Measurements from ENCODE around the gene ZNF41. TPM values are rescaled to one million over a fixed set of nuclear protein-coding genes. Genes with fewer than 3 reads are reported as not detected.
A peak's percentile ranks its signal among the peaks of the same experiment; 100 is the strongest.

The ZNF41 gene
- total and polyA plus RNA-seq, 2 experiments from 2014 or later: 2.0 to 6.3 TPM

DNA sequence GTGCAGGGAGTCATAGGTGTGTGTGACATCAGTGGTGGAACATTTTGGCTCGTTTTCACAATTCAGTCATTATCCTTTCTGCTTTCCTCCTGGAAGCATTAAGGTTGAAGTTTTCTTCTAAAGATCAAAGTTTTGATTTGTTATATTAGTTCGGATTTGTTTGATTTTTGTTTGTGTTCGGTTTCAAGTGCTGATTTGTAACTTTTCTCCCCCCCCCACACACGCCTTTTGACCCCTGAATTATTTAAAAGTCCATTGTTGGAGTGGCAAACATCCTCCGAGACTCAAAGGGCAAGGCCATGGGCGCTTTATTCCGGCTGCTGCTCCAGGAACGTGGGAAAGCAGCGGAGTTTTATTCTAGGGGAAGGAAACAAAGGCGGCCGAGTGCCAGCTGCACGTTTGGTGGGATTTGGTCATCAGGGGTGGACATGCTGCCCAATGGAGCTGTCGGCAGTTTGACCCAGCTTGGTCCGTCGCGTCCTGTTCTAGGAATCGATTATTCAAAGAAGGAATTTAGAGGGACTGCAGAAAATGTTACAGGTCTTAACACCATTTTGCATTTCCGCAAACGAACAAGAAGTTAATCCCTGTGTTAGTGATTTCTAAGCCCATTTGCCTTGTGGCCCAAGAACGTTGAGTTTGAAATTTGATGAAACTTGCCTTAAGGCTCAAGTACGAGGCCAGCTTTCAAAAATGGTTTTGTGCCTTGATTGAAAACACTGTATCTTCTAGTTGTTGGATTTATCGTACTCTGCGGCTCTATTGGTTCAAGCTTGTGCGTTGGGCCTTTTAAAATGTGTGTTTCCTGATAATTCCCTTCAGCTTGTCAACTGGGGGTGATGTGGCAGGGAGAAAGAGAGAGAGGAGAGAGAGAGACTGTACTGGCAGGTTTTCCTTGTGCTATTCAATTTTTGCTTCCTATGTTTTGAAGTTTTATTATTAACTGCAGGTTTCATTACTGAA is 565 bp upstream of the ZNF41 start:
- Histone ChIP-seq H3K27ac (ENCODE audit: low read depth) (peak overlapping the region; percentile 94; the same call in 1 of the 2 replicates), H3F3A (replicated peaks; ENCODE audit: low read depth) (no peaks in the 10 kb centered on the region), H3K27me3 (ENCODE audit: insufficient read depth) (no peaks in the 10 kb centered on the region), H2AFZ (peak overlapping the region; percentile 52; the same call in 1 of the 2 replicates), H4K20me1 (replicated peaks; ENCODE audit: insufficient read depth) (no peaks in the 10 kb centered on the region), H3K9me2 (ENCODE audit: insufficient read depth) (no peaks in the 10 kb centered on the region), H3K4me3 (peak overlapping the region; percentile 67), H3K79me2 (replicated peaks; ENCODE audit: insufficient read depth) (peaks cover 26% of the 10 kb centered on the region), H3K36me3 (ENCODE audit: insufficient read depth) (no peaks in the 10 kb centered on the region), H3K4me1 (ENCODE audit: insufficient read depth) (no peaks in the 10 kb centered on the region), H3K4me2 (peak overlapping the region; percentile 79)
- TF ChIP-seq ZNF331 (CRISPR knock-in tag; IDR thresholded peaks at IDR 0.05; ENCODE audit: low read depth) (no peak), EZH2phosphoT487 (IDR thresholded peaks at IDR 0.05; ENCODE audit: unreplicated experiment) (no peak), REST (IDR thresholded peaks at IDR 0.05; ENCODE audit: unreplicated experiment) (no peak), POLR2AphosphoS5 (IDR thresholded peaks at IDR 0.05; ENCODE audit: low read depth) (no peak)
- H3K9me3 Mint-ChIP-seq: no peaks in the 10 kb centered on the region
- peak; percentile 22 for DNase-seq (ENCODE audit: low spot score)
- peaks cover 13% of the 10 kb centered on the region for H3K4me1 Mint-ChIP-seq
- peak overlapping the region; percentile 79 for H3K4me3 Mint-ChIP-seq
- peak; percentile 12; the same call in 1 of the 3 replicates for ATAC-seq
- H3K27me3 Mint-ChIP-seq (ENCODE audit: insufficient read depth, low read depth, poor library complexity): no peaks in the 10 kb centered on the region
- peak overlapping the region; percentile 86 for H3K27ac Mint-ChIP-seq
- H3K36me3 Mint-ChIP-seq (ENCODE audit: low read depth): no peaks in the 10 kb centered on the region

- H3K27me3 ChIP-seq (ENCODE audit: insufficient read depth): no peaks in the 10 kb centered on the region
- H2AFZ ChIP-seq: peak overlapping the region; percentile 66; the same call in 1 of the 2 replicates
- Mint-ChIP-seq H3K36me3 (ENCODE audit: low read depth) (no peaks in the 10 kb centered on the region), H3K27me3 (ENCODE audit: insufficient read depth, low read depth, poor library complexity) (no peaks in the 10 kb centered on the region), H3K27ac (no peak overlapping the region), H3K4me1 (peaks cover 13% of the 10 kb centered on the region), H3K4me3 (peak overlapping the region; percentile 79), H3K9me3 (no peaks in the 10 kb centered on the region)
- H3K4me3 ChIP-seq: peak overlapping the region; percentile 67
- H3K79me2 ChIP-seq (replicated peaks; ENCODE audit: insufficient read depth): peaks cover 29% of the 10 kb centered on the region
- peak overlapping the region; percentile 84 for H3K4me2 ChIP-seq
- no peaks in the 10 kb centered on the region for H3K36me3 ChIP-seq (ENCODE audit: insufficient read depth)
- no peak for ATAC-seq
- DNase-seq (ENCODE audit: low spot score): no peak
- peak overlapping the region; percentile 94; the same call in 1 of the 2 replicates for H3K27ac ChIP-seq (ENCODE audit: low read depth)
- no peaks in the 10 kb centered on the region for H3K4me1 ChIP-seq (ENCODE audit: insufficient read depth)
- H3K9me2 ChIP-seq (ENCODE audit: insufficient read depth): no peaks in the 10 kb centered on the region
- H3F3A ChIP-seq (replicated peaks; ENCODE audit: low read depth): no peaks in the 10 kb centered on the region
- H4K20me1 ChIP-seq (replicated peaks; ENCODE audit: insufficient read depth): no peaks in the 10 kb centered on the region
- TF ChIP-seq REST (IDR thresholded peaks at IDR 0.05; ENCODE audit: unreplicated experiment) (no peak), STAT1 (IDR thresholded peaks at IDR 0.05; ENCODE audit: unreplicated experiment) (no peak), POLR2AphosphoS5 (IDR thresholded peaks at IDR 0.05; ENCODE audit: low read depth) (no peak), ETS1 (IDR thresholded peaks at IDR 0.05) (no peak), ZNF114 (CRISPR knock-in tag; IDR thresholded peaks at IDR 0.05) (no peak), NANOG (IDR thresholded peaks at IDR 0.05; ENCODE audit: borderline replicate concordance) (no peak), CREB1 (CRISPR knock-in tag; IDR thresholded peaks at IDR 0.05; ENCODE audit: low read depth) (no peak), EZH2 (IDR thresholded peaks at IDR 0.05; ENCODE audit: low read depth, unreplicated experiment) (no peak), CTCF (conservative IDR thresholded peaks at IDR 0.05; ENCODE audit: low read depth in 2 of 2) (no peak), EZH2phosphoT487 (IDR thresholded peaks at IDR 0.05; ENCODE audit: unreplicated experiment) (no peak)
These were observed 934 bp downstream of the ZNF41 start for GRCh38 chrX:47482065-47482511.

Data from GM23338 (cell line).